Ovary (tissue), 10 donors: Measurements from ENCODE around the gene DDX4. TPM values are rescaled to one million over a fixed set of nuclear protein-coding genes. Genes with fewer than 3 reads are reported as not detected.

Experiments used
- DNase-seq, 5 donors: peaks; one replicate each; pipeline ENCODE4 v3.0.0-alpha.2; 2019 to 2020
- H3K27ac ChIP-seq, 2 donors: fragments of 200-600 bp; one replicate each; pipeline versions ENCODE4 v1.5.1 to v1.8.0; 2019 to 2022
- H3K27me3 ChIP-seq: fragments of 200-600 bp; one replicate; pipeline ENCODE4 v1.8.0; 2022
- H3K36me3 ChIP-seq: fragments of 200-600 bp; sonication (generic); one replicate; pipeline ENCODE4 v1.5.1; 2019
- H3K4me1 ChIP-seq: one replicate; pipeline ENCODE4 v1.8.1; 2013; ENCODE audit warnings: mild to moderate bottlenecking, moderate library complexity; ENCODE audit not compliant: insufficient read depth
- H3K4me3 ChIP-seq: fragments of 200-600 bp; sonication (generic); one replicate; pipeline ENCODE4 v1.5.1; 2017
- H3K9me3 ChIP-seq, 2 donors: fragments of 200-600 bp in 1 of 2; sonication (generic) in 1 of 2; one replicate each; pipeline versions ENCODE4 v1.5.1 to v1.8.1; 2013 to 2019; ENCODE audit warnings: mild to moderate bottlenecking in 1 of 2, moderate library complexity in 1 of 2
- EP300 ChIP-seq: sonication (generic); formaldehyde crosslinking; IDR thresholded peaks from one replicate; pipeline ENCODE4 v1.6.1; 2017; ENCODE audit warnings: antibody characterized with exemption
- POLR2A ChIP-seq: fragments of 450-650 bp; IDR thresholded peaks from one replicate; pipeline ENCODE4 v1.6.1; 2017; ENCODE audit warnings: antibody characterized with exemption, mild to moderate bottlenecking, moderate library complexity
- WGBS, 3 donors: extraction: QIAGEN DNeasy Blood & Tissue Kit in 1 of 3; methylation state at CpG; one replicate each; pipeline versions ENCODE4 v1.1.5 to v1.1.7; 2013 to 2017; 5-methylcytosine and 5-hydroxymethylcytosine counted together
- intact Hi-C, 4 donors: fragments of 100-400 bp; cut with DNase I; formaldehyde crosslinking; loops; one replicate each; pipeline versions ENCODE4 v1.11.0 to v1.15.1; 2022 to 2023
- long read RNA-seq, 3 donors: library from polyadenylated mRNA in 2 of 3; unstranded in 2 of 3; transcript quantifications; one replicate each; pipeline ENCODE4 v2.0.0 and lab custom pipeline, GENCODE V29; 2021 to 2026
- polyA plus RNA-seq, 2 donors: library from polyadenylated mRNA; stranded (reverse); fragments of 200-250 nt in 1 of 2; fragments of 350-450 nt in 1 of 2; fragmentation: Illumina TruSeq in 1 of 2; extraction: RNeasy Lipid Tissue Mini Kit (QIAGEN cat#74804) in 1 of 2; gene quantifications; one replicate each; pipeline ENCODE4 v1.2.3, GENCODE V29; 2013 to 2014
- total RNA-seq, 7 donors: library from RNA; depleted of rRNA in 2 of 7; stranded (reverse); fragments of >200 nt in 2 of 7; fragmentation: NEBNext Ultra II Directional in 3 of 7; extraction: Animal tissue kit (Norgen Biotek cat#: 25700) in 3 of 7; gene quantifications; one replicate each; pipeline versions ENCODE4 v1.1.0 to v1.2.4, GENCODE V29; 2016 to 2023
- TF ChIP-seq, protein P1 (sequence below), 3 donors: fragments of 450-650 bp in 2 of 3; fragments of 200-600 bp in 1 of 3; IDR thresholded peaks; one replicate each; pipeline versions ENCODE4 v1.5.1 to v1.8.0; 2016 to 2022; ENCODE audit warnings: antibody characterized with exemption in 3 of 3, mild to moderate bottlenecking in 1 of 3
- donor health status: DM: no; HTN: no; CAD: no; lungs with moderate emphysema.
- donor health status: DM: no; HTN: no; CAD: no.
- donor health status: Bipolar disorder and iron deficiency.
- donor health status: DM: yes; HTN: yes; CAD: no.
- donor health status: DM: no; HTN: no; CAD: no.
- donor health status: DM: yes; HTN: yes; CAD: no.

The DDX4 gene
- total RNA-seq (not detected), polyA plus RNA-seq (under 1 TPM in 1 of 2 donors, not detected in 1; 0.63 TPM)
- long read RNA-seq, donor 1, result 0 reads
- long read RNA-seq, donor 2, transcript DDX4-204 (22 exons, 2,884 nt), result major isoform, 27 of 75 reads
- long read RNA-seq, donor 2, partial matches to known transcripts, result 46 of 75 reads
- long read RNA-seq, donor 2, other reads (novel, unspliced or antisense), result 0 of 75 reads
- long read RNA-seq, donor 3, result 0 reads

DNA sequence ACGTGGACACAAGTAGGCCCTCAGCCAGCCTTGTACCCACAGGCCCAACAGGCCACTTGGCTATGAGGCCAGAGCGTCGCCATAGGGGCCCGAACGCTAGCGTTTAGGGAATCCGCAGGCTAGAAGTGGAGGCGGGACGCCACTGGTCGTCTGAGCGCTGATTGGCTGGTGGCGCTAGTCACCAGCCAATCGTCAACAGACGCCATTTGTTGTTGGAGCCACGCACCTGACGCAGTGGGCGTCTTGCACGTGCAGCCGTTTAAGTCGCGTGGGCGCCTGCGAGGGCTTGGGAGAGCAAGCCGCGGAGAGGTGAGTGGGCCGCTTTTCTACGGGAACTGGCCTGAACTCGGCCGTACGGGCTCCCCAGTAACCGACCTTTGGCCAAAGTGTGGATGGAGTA lies at the start of gene DDX4:
Gene DDX4 (plus strand): TSS at position 269 of the 400 bp plus-strand sequence. CDS start 903 bp downstream, outside the sequence.
- WGBS, 3 donors, result 95 to 97% (median 95%) methylated on average over 31 of the region's 31 CpGs
- H3K27ac ChIP-seq, result no peak within 1 kb of the TSS
- H3K4me3 ChIP-seq, result no peak within 1 kb of the TSS
- TF ChIP-seq, protein P1, sequence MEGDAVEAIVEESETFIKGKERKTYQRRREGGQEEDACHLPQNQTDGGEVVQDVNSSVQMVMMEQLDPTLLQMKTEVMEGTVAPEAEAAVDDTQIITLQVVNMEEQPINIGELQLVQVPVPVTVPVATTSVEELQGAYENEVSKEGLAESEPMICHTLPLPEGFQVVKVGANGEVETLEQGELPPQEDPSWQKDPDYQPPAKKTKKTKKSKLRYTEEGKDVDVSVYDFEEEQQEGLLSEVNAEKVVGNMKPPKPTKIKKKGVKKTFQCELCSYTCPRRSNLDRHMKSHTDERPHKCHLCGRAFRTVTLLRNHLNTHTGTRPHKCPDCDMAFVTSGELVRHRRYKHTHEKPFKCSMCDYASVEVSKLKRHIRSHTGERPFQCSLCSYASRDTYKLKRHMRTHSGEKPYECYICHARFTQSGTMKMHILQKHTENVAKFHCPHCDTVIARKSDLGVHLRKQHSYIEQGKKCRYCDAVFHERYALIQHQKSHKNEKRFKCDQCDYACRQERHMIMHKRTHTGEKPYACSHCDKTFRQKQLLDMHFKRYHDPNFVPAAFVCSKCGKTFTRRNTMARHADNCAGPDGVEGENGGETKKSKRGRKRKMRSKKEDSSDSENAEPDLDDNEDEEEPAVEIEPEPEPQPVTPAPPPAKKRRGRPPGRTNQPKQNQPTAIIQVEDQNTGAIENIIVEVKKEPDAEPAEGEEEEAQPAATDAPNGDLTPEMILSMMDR (IDR thresholded peaks at IDR 0.05), result no peak
- TF ChIP-seq POLR2A, result no peak
- H3K27me3 ChIP-seq, result no peaks in the 10 kb centered on the region
- DNase-seq, result no peak
- no peaks in the 10 kb centered on the region for H3K9me3 ChIP-seq
- no peaks in the 10 kb centered on the region for H3K36me3 ChIP-seq
- intact Hi-C loops, result no loop called here
- H3K4me1 ChIP-seq, result no peaks in the 10 kb centered on the region

DNA sequence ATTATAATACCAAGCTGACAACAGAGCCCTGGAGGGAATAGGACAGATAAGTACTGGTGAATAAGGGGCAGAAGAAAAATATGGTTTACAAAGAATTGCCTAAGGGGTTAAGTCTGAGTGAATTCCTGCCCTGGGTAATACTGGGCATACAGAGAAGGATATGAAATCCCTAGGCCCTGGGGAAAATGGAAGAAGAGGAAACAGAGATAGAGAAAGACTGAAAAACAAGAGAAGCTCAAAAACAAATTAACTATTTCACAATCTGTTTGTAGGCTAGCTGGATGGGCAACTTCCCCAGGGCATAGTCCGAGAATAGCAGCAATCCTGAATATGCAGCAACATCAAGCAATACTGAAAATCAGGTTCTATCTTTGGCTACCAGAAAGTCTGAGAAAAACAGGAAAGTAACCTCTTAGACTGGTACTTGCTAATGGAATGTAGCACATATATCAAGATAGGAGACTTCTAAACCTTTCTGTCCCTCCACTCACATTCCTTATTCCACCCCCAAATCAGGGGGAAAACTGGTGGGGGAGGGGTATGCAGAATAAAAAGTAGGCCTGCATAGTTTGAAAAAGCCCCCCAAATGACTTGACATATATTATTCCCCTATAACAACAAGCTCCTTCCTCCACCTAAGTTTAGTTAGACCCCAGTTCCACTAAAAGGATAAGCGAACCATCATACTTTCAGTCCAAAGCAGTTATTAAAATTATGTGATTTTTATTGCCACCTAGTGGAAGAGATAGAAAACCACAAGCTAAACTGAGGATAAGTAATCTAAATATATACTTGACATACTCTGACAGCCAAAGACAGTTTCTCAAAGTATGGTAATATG lies 46.4 kb upstream of the DDX4 start:
- no peaks in the 10 kb centered on the region for H3K9me3 ChIP-seq
- no peak for TF ChIP-seq POLR2A
- TF ChIP-seq, protein P1 (IDR thresholded peaks at IDR 0.05), result peak; percentile 36 to 72 (median 59)
- H3K27me3 ChIP-seq, result no peaks in the 10 kb centered on the region
- no peaks in the 10 kb centered on the region for H3K4me1 ChIP-seq
- DNase-seq, result no peak
- 34 to 38% (median 36%) methylated on average over 2 of the region's 2 CpGs for WGBS, 3 donors
- no peak overlapping the region for H3K4me3 ChIP-seq
- no peaks in the 10 kb centered on the region for H3K36me3 ChIP-seq
- H3K27ac ChIP-seq, result no peak overlapping the region
- intact Hi-C loops, result loop anchor here (5.0 to 10.0 kb wide), 3 partner anchors 279 to 349 kb away; no protein-coding TSS in a partner anchor

DNA sequence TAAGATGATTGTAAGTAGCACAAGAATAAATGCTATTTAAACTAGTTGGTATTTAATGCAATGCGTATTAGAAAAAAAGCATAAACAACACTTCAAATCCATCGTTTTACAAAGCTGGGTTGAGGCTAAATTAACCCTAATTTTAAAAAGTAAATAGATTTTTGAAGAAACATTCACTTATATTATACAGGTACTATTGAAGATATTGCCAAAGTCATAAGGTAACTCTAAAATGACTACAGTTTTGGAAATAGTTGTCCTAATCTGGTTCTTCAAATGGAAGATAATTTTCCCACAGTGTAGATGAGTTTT lies 45.8 kb upstream of the DDX4 start:
- TF ChIP-seq EP300 (no peak), POLR2A (no peak)
- TF ChIP-seq, protein P1 (IDR thresholded peaks at IDR 0.05), result no peak
- intact Hi-C loops, result loop anchor here (5.0 to 10.0 kb wide), 3 partner anchors 280 to 350 kb away; no protein-coding TSS in a partner anchor
- Histone ChIP-seq H3K9me3 (no peaks in the 10 kb centered on the region), H3K4me1 (no peaks in the 10 kb centered on the region), H3K27ac (no peak overlapping the region), H3K27me3 (no peaks in the 10 kb centered on the region), H3K36me3 (no peaks in the 10 kb centered on the region), H3K4me3 (no peak overlapping the region)
- no peak for DNase-seq
- 69 to 78% (median 70%) methylated on average over 2 of the region's 2 CpGs for WGBS, 3 donors

DNA sequence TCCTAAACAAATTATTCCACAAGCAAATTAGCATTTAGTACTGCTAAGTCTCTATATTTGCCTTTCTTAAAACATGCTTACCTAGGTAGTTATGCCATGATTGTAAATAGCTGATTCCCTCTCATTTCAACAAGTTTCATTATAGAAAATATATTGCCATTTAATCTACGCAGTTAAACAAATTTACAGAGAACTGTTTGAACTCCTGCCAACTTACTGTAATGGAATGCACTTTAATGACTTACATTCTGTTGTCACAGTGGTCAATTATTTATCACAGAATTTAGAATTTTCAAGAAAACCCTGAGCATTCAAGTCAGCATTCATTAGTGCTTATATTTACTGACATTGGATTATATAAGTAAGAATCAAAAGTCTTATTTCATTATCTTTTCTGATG lies 45.4 kb upstream of the DDX4 start:
- intact Hi-C loops, result loop anchor here (5.0 to 10.0 kb wide), 3 partner anchors 280 to 350 kb away; no protein-coding TSS in a partner anchor
- Histone ChIP-seq H3K4me3 (no peak overlapping the region), H3K9me3 (no peaks in the 10 kb centered on the region), H3K27ac (no peak overlapping the region), H3K36me3 (no peaks in the 10 kb centered on the region), H3K27me3 (no peaks in the 10 kb centered on the region), H3K4me1 (no peaks in the 10 kb centered on the region)
- no peak for TF ChIP-seq EP300
- TF ChIP-seq, protein P1 (IDR thresholded peaks at IDR 0.05), result no peak
- TF ChIP-seq POLR2A, result no peak
- 66 to 70% (median 67%) methylated on average over 1 of the region's 1 CpG for WGBS, 3 donors
- no peak for DNase-seq
